D721Med (cell line): Measurements from ENCODE around the gene KLHDC8B.

ENCODE experiments used
- DNase-seq: peaks from one replicate; pipeline ENCODE4 v3.0.0; 2011; ENCODE audit warnings: low spot score; ENCODE audit not compliant: insufficient read length
- FAIRE-seq: peaks from 2 replicates; lab custom pipeline; 2011; peaks lifted over from hg19 to GRCh38; lab: Jason Lieb, UNC
- TF ChIP-seq, protein P1 (sequence below): IDR thresholded peaks from 2 replicates; pipeline ENCODE4 v1.5.1; 2012; ENCODE audit warnings: mild to moderate bottlenecking, control low read depth; ENCODE audit not compliant: insufficient read depth; ENCODE audit errors: missing control alignments

Gene KLHDC8B

DNA sequence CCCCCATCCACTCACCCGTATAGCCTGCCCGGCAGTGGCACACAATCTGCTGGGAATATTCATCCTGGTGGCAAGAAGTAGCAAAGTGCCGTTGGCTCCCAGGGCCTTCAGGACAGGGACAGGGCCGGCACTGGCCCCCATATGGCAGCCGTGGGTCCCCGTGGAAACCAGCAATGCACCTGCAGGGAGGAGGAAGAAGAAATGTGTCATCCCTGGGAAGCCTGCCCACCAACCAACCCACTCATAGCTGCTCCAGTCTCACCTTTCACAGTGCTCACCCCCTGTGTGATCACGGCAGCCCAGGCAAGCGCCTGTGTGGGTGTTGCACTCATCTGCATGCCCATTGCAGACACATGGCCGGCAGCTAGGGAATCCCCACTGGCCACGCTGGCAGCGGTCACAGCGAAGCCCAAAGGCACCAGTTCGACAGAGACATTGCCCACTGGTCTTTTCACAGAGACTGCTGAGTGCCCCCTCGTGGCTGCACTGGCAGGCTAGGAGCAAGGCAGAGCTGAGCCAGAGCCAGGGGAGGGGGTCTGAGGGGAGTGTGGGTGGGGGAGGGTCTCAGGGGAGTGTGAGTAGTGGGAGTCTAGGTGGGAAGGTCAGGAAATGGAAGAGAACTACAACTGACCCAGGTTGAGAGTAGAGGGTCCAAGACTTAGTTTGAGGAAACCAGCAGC is 46.3 kb upstream of the KLHDC8B start:
- DNase-seq: no peak
- TF ChIP-seq, protein P1, sequence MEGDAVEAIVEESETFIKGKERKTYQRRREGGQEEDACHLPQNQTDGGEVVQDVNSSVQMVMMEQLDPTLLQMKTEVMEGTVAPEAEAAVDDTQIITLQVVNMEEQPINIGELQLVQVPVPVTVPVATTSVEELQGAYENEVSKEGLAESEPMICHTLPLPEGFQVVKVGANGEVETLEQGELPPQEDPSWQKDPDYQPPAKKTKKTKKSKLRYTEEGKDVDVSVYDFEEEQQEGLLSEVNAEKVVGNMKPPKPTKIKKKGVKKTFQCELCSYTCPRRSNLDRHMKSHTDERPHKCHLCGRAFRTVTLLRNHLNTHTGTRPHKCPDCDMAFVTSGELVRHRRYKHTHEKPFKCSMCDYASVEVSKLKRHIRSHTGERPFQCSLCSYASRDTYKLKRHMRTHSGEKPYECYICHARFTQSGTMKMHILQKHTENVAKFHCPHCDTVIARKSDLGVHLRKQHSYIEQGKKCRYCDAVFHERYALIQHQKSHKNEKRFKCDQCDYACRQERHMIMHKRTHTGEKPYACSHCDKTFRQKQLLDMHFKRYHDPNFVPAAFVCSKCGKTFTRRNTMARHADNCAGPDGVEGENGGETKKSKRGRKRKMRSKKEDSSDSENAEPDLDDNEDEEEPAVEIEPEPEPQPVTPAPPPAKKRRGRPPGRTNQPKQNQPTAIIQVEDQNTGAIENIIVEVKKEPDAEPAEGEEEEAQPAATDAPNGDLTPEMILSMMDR: peak; percentile 25
- no peak for FAIRE-seq

DNA sequence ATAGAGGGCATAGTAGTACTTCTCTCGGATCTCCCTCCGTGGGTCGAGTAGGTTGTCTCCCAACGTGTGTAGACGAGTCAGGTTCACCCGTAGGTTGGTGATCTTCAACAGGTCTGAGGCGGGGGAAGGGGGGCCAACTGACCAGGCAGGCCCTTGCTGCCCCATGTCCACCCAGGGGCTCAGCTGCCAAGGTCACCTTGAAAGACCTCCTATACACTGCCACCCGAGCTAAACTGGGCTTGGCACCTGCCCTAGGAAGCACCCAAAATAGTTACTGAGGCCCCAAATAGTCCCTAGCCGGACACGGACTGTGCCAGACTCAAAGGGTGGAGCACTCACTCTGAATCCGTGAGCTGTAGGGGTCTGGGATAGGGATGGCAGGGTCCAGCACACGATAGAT is 40.4 kb upstream of the KLHDC8B start:
- FAIRE-seq (no peak), DNase-seq (no peak)
- TF ChIP-seq, protein P1: no peak

DNA sequence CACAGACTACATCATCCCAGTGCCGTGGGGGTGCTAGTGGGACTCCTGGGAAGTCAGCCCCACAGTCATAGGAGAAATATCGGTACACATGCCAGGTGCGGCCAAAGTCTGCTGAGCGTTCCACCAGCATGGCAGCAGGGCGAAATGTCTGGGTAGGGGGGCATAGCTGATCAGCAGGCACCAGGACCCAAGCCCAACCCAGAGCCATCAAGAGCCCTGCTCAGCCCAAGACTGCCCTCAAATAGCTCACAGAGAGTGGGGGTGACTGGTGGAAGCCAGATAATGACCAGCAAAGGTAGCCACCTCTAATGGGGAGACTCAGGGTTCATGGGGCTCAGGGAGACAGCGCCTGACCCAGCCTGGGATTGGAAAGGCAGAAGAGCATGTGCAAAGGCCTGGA is 39.8 kb upstream of the KLHDC8B start:
- TF ChIP-seq, protein P1: no peak
- no peak for DNase-seq
- FAIRE-seq: no peak

DNA sequence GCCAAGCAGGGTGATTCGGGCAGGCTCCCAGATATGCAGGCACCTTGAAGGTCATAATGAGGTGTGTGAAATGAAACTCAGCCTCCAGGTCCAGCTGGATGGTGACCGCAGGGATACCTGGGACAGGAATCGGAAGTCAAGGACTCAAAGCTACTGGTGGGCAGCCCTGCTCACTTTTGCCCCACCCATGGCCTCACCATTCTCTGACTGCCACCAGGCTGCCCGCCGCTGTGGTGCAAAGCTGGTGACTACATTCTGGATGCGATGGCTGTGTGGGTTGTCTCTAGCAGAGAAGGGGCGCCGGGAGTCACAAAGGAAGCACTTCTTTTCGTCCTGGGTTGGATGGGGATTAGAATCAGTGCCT is 39.3 kb upstream of the KLHDC8B start:
- no peak for FAIRE-seq
- TF ChIP-seq, protein P1: no peak
- no peak for DNase-seq

DNA sequence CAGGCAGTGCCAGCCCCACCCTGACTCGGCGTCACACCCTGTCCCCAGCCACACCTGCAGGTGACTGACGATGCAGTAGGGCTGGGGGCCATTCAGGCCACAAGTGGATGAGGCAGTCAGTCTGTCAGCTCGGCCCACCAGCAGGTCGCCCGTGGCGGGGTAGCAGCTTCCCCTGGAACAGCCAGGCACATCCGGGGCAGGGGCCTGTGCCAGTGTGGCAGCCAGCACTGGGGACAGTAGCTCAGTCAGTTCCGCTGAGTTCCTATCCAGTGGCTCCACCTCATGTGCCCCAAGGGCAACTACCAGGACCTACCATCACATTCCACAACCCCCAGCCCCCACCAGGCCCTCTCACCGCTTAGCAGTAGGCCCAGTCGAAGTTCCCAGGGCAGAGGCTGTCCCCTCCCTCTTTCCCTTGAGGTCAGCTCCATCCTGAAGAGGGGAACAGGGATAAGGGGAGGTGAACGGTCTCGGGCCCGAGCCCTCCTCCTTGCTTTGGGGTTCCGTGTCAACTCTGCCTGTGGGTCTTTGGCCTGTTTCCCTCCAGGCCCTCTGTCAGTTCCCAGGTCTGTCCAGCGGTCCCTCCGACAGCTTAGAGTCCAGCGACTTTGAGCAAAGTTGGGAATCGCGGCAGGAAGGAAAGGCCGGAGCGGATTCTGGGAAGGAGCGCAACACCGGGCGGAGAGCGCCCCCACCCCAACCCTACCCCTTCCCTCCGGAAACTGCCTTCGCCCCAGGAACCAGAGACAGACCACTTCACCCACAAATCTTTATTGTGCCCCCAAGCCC is 38.8 kb upstream of the KLHDC8B start, which contains the start of gene LAMB2:
Gene LAMB2 (minus strand): TSS at position 614 of the 789 bp plus-strand sequence. CDS start 183 bp downstream, at position 431.
- no peak for FAIRE-seq
- peak; percentile 85 for DNase-seq
- TF ChIP-seq, protein P1: peak; percentile 22

DNA sequence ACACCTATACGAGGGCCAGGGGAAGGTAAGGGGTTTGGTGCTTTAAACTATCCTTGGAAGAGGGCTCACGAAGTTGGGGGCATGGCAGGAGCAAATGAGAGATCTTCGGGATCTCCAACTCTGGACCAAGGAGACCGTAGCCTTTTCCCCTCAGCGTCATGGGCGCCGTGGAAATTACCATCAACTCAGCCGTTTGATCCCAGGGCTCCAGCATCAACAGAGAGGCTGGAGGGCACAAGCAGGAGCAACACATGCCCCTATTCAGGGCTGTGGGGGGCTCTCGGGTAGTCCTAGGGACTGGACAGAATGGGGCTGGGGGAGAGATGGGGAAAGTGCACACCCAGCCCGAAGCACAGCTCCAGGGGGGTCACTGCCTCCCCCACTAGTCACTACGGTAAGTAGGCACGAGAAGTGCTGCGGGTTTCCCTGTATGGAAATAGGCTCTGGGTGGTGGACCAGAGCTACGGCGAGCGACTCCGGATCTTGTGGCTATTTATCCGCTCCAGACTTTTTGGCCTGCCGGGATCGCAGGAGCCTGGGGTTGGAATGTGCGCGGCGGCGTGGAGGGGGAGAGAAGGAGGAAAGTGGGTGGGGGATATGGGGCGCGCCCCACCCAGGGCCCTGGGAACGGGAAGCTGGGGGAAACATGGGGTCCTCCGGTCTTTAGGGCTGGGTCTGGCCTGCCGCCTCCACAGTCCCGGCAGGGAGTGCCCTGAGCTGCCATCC is 38.0 kb upstream of the KLHDC8B start:
- FAIRE-seq: no peak
- TF ChIP-seq, protein P1: peak; percentile 9

More for the DNA sequence above, 38.0 kb upstream of the KLHDC8B start:
- DNase-seq: peak; percentile 95
